ENCODE data around the gene TMEM258.
A peak's percentile ranks its signal among the peaks of the same experiment; 100 is the strongest.

The TMEM258 gene

GRCh38 chr11:61820174-61820573 lies 27.8 kb upstream of the TMEM258 start:
- DNase-seq (ENCODE audit: low read depth): no peak

DNA sequence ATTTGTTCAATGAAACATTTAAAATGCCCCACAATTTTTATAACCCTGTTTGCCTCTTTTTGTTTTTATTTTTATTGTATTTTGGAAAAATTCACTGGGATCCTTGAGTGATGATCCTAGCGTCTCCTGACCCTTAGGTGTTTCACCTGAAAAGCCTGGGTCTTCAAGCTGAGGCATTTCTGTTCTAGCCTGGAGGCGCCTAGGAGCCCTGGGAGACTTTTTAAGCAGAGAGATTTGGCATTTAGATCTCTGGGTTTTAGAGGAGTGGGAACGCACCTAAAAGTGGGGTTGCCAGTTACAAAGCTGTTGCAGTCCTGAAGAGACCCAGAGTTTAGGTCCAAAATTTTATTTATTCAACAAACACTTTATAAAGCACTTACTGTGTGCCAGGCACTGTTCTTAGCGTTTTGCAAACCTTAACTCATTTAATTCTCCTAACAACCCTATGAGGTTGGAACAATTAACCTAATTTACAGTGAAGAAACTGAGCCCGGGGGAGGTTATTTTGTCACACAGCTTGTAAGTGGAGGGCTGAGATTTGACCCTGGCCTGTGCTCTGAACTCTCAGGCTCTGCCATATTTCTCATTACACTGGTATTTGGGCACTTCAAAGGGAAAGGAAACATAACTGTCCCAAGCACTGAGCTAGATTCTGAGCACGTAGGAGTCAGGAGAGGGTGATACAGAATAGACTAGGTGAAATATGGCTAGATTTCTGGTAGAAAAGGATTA lies 25.2 kb upstream of the TMEM258 start:
- no peak for DNase-seq (ENCODE audit: low read depth)

GRCh38 chr11:61816736-61817455 lies 24.5 kb upstream of the TMEM258 start, which contains the start of gene FADS1:
Gene FADS1, minus strand, starts transcription at chr11:61817003. Its CDS starts 74 bp downstream, at chr11:61816929.
- DNase-seq (ENCODE audit: low read depth): peak; percentile 95

GRCh38 chr11:61815790-61816735 lies 23.7 kb upstream of the TMEM258 start:
- DNase-seq (ENCODE audit: low read depth): no peak

DNA sequence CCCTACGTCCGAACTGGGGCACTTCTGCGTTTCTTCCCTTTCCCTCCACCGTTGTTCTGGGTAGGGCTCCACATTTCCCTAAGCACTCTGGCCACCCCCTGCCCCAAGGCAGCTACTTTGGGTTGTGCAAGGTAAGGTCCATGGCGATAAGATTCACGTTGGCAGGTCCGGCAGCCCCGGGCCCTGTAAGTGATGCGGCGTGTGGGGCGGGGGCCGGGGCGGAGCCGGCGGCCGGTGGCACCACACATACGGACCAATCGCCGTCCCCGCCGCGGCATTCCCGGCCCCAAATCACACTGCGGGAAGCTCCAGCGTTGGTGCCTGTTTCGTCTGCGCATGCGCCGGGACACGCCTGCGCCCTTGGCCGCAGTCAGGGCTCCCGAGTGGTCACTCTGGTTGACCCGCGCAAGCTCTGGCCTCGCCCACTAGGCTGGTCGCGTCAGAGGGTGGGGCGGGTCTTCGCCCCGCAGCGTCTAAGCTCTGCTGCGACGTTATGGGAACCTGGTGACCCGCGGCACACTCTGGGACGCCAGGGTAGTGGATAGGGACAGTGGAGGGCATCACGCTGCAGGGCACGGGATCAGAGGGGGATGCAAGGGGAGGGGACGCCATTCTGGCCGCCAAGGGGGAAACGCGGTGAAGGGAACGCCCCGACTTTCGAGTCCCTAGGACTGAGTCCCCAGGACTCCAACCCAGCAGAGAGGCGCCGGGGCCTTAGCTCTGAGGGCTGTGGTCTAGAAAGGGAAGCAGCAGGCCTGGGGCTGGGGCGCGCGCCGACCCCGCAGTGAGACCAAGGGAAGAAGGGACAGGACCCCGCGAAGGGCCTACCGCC lies 22.8 kb upstream of the TMEM258 start:
- DNase-seq (ENCODE audit: low read depth): peak; percentile 91

- DNase-seq (ENCODE audit: low read depth): no peak
Observed at GRCh38 chr11:61814247-61814957, 22.0 kb upstream of the TMEM258 start.

DNA sequence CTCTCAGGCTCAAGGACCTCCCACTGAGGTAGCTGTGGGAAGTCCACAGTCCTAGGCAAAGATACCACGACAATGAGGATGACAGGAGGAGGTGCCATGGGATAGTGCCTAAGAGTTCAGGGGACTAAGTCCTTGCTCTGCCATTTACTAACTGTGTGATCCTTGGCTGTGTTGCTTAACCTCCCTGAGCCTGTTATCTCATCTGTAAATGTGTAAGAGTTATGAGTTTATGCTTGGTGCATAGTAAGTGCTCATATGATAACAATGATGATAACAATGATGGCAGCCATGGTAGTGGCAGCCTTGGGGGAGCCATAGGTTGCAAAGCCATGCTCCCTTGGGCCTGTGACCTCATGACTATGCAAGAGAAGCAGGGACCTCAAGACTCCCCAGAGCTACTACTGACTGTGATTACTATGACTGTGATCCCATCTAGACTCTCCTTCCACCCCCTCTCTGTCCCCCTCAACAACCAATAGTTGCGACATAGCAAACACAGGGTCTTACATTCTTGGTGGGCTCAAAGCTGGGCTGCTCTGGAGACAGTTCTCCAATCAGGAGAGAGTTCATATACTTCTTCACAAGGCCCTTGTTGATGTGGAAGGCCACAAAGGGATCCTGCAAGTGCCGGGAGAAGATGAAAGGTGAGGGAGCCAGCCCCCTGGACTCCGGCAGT lies 20.5 kb upstream of the TMEM258 start:
- no peak for DNase-seq (ENCODE audit: low read depth)

- no peak for DNase-seq (ENCODE audit: low read depth)
Observed at GRCh38 chr11:61811831-61812230, 19.4 kb upstream of the TMEM258 start.

DNA sequence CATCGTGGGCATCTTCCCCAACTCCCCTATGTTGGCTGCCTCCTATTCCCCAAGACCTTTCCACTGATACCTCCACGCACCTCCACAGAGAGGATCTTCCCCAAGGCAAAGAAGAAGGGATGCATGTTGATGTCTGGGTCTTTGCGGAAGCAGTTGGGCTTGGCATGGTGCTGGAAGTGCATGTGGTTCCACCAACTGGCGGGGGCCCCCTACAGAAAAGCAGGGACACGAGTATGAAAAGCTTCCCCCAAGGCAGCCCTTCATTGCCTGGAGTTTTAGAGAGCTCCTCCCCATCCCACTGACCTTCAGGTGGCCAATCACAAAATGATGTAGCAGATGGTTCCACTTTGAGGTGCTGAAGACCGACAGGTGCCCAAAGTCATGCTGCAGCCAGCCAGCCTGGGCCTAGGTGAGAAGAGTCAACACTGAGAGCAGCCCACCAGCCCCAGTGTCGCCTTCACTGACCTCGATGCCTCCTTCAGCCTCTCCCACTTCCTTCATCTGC lies 18.3 kb upstream of the TMEM258 start:
- no peak for DNase-seq (ENCODE audit: low read depth)

DNA sequence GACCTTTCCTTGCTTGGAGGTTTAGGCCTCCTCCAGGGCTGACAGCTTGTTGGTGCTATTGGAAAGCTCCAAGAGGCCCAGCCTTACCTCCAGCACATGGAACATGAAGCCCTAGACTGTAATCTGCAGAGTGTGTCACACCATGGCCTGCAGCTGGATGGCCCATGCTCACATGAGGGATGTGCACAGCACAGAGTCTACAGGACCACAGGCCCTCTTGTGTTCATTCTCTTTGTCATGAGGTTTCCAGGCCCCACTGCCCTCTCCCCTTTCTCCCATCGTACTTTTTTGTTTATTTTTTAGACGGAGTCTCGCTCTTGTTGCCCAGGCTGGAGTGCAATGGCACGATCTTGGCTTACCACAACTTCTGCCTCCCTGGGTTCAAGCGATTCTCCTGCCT lies 14.4 kb upstream of the TMEM258 start:
- no peak for DNase-seq (ENCODE audit: low read depth)

DNA sequence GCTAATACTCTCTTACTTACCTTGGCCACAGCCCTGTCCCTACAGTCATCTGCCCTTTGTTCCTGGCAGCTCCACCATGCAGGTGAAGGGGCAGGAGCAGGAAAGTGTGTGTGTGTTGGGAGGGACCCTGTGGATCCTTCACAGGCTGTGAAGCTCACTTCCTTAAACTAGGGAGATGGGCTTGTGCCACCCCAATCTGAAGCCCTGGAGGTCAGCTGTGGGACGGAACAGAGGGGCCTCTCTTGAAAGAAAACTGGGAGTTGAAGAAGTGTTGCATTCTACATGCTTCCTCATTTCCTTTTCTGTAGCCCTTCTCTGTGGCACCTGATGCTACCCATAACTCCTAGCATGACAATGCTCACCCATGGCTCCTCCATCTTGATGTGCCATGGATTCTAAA lies 12.7 kb upstream of the TMEM258 start:
- no peak for DNase-seq (ENCODE audit: low read depth)

DNA sequence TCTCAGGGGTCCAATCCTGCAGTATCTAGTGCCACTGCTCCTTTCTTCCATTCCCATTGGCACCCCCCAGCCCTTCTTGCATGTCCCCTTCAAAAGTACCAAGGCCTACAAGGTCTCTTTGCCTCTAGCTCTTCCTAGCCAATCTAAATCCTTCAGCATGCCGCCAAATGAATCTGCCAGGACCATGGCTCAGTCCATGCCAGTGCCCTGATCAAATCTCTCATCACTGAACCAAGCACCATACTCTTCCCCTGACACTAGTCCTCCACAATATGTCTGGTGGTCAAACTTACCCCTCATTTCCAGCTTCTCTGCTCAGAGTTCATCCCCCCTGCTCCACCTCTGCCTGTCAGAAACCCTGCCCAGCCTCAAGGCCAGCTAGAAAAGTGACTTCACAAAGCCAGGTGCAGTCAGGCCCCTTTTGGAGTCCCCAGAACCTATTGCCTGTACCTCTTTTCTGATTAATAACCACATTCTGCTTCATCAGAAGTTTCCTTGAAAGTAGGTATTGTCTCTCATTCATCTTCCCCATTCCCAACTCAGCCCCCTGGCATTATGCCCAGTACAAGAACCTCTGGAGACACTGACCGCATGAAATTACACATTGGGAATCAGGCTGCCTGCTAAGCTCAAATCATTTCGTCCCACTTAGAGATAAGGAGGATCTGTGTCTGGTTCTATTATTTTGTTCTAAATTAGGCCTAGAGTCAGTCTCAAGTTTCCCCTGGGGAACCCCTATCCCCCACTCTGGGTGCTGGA lies 11.7 kb upstream of the TMEM258 start:
- DNase-seq (ENCODE audit: low read depth): no peak

GRCh38 chr11:61802605-61803004 lies 10.2 kb upstream of the TMEM258 start:
- no peak for DNase-seq (ENCODE audit: low read depth)

GRCh38 chr11:61800331-61801281 lies 8.2 kb upstream of the TMEM258 start:
- DNase-seq (ENCODE audit: low read depth): peak; percentile 27

DNA sequence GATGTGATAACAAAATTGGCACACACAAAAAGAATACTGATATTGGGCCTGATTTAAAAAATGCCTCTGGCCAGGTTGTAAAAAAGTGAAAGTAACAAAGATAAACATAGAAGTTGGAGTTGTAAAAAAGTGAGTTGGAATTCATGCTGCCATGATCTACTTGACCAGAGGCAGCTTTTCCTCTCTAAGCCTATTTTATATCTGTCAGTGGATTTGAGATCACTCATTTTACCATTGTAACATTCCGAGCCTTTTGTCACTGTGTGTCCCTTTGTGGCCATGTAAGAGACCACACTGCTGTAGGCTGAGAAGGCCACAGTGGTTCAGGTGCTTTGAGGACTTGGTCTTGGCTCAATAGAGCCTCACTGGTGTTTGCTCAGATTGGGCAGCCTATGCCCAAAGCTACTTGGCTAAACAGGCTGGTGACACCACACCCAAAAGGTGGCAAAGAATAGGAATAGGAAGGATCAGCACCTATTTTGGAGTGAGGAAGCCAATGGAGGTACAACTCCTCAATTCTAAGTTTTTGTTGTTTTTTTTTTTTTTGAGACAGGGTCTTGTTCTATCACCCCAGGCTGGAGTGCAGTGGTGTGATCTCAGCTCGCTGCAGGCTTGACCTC lies 7.4 kb upstream of the TMEM258 start:
- no peak for DNase-seq (ENCODE audit: low read depth)

DNA sequence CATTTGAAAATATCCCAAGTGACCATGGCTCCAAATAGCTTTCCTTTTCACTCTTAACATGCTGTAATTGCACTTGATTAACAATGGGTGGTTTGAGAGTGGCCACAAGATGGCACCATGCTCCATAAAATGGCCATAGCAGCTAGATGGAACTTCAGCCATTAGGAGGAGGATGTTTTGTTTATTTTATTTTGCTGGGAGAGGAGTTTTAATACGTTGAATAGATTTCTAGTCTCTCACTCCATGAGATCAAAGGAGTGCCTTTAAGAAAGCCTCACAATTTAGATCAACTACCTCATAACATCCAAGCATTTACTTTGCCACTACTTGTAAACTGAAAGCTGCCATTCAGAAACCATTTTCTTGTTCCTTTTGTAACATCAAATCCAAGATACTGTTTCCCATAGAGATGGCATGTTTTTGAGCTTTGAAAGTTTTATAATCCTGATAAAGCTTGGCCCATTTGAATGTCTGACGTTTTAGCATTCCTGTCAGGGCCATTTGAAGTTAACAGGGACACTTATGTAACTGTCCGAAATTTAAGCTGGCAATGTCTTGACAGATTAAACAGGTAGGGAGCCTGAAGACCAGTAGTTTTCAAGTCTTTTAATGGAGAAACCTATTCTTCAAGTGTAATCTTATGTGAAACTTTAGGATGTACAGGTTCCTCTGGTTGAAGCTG lies 5.0 kb upstream of the TMEM258 start:
- peak; percentile 31 for DNase-seq (ENCODE audit: low read depth)

DNA sequence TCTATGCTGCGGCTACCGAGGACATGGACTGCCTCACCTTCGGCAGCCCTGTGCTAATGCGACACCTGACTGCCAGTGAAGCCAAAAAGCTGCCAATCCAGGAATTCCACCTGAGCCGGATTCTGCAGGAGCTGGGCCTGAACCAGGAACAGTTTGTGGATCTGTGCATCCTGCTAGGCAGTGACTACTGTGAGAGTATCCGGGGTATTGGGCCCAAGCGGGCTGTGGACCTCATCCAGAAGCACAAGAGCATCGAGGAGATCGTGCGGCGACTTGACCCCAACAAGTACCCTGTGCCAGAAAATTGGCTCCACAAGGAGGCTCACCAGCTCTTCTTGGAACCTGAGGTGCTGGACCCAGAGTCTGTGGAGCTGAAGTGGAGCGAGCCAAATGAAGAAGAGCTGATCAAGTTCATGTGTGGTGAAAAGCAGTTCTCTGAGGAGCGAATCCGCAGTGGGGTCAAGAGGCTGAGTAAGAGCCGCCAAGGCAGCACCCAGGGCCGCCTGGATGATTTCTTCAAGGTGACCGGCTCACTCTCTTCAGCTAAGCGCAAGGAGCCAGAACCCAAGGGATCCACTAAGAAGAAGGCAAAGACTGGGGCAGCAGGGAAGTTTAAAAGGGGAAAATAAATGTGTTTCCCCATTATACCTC lies 3.6 kb upstream of the TMEM258 start:
- DNase-seq (ENCODE audit: low read depth): no peak

All from CMK (cell line).